GM12872 (cell line): ENCODE results near the gene OR2G6.

Experiments
- TF ChIP-seq, protein P1 (sequence below): IDR thresholded peaks from 3 replicates; pipeline ENCODE4 v1.5.1; 2011; ENCODE audit warnings: low read depth, mild to moderate bottlenecking, low read length, moderate library complexity; ENCODE audit not compliant: insufficient read depth

OR2G6 gene

GRCh38 chr1:248576260-248576980, 68.5 kb downstream of the OR2G6 start:
- TF ChIP-seq, protein P1, sequence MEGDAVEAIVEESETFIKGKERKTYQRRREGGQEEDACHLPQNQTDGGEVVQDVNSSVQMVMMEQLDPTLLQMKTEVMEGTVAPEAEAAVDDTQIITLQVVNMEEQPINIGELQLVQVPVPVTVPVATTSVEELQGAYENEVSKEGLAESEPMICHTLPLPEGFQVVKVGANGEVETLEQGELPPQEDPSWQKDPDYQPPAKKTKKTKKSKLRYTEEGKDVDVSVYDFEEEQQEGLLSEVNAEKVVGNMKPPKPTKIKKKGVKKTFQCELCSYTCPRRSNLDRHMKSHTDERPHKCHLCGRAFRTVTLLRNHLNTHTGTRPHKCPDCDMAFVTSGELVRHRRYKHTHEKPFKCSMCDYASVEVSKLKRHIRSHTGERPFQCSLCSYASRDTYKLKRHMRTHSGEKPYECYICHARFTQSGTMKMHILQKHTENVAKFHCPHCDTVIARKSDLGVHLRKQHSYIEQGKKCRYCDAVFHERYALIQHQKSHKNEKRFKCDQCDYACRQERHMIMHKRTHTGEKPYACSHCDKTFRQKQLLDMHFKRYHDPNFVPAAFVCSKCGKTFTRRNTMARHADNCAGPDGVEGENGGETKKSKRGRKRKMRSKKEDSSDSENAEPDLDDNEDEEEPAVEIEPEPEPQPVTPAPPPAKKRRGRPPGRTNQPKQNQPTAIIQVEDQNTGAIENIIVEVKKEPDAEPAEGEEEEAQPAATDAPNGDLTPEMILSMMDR = no peak
